BE2C (cell line): ENCODE results near the gene CT45A1. TPM values are rescaled to one million over a fixed set of nuclear protein-coding genes. Genes with fewer than 3 reads are reported as not detected.
"Not testable (repeated sequence)": the region's sequence is repeated elsewhere in the genome, so short reads cannot be mapped to it uniquely, and the experiment has no call there.

Experiments
- DNase-seq: peaks from one replicate; pipeline ENCODE4 v3.0.0-alpha.2; 2020
- H3K27me3 ChIP-seq: fragments of 250-450 bp; sonication (Bioruptor Pico); 2 replicates; pipeline ENCODE4 v1.5.1; 2020; ENCODE audit warnings: mild to moderate bottlenecking
- H3K36me3 ChIP-seq: fragments of 250-450 bp; sonication (Bioruptor Pico); 2 replicates; pipeline ENCODE4 v1.5.1; 2020; ENCODE audit warnings: mild to moderate bottlenecking
- H3K4me1 ChIP-seq: fragments of 250-450 bp; sonication (Bioruptor Pico); 2 replicates; pipeline ENCODE4 v1.5.1; 2020
- H3K4me3 ChIP-seq: 2 replicates; pipeline ENCODE4 v1.5.1; 2011; ENCODE audit warnings: low read depth, low read length
- H3K9me3 ChIP-seq: fragments of 250-450 bp; sonication (Bioruptor Pico); 2 replicates; pipeline ENCODE4 v1.5.1; 2020
- polyA plus RNA-seq: library from polyadenylated mRNA; unstranded; fragments of >200 nt; gene quantifications from one replicate; pipeline ENCODE4 v1.2.1, GENCODE V29; 2012; ENCODE audit warnings: low read depth, missing spikeins; ENCODE audit not compliant: insufficient read length, insufficient read depth
- TF ChIP-seq, protein P1 (sequence below): IDR thresholded peaks from 2 replicates; pipeline ENCODE4 v1.5.1; 2012; ENCODE audit warnings: mild to moderate bottlenecking, low read depth, low read length

Gene CT45A1
- not detected for polyA plus RNA-seq

DNA sequence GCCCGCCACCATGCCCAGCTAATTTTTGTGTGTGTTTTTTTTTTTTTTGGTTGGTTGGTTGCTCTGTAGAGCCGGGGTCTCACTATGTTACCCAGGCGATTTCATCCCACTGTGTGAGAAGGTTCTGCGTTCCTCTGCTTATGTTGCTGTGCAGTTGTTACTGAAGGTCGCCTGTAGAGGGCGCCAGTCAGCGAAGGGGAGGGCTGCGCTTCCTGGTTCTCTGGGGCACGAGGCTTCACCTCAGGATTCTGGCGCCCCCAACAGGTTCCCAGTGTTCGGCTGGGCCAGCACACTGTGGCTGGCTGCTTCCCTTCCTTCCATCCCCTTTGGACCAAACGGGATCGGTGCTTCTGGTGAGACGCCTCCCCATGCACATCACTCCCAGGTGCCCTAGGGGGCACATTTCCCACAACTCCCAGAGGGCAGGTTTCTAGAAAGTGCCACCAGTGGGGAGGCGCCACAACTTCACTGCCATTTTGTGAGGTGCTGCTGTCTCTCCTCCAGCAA lies at the start of gene CT45A1:
Gene CT45A1 (plus strand): TSS at position 457 of the 507 bp plus-strand sequence. CDS start 5,302 bp downstream, outside the sequence.
- H3K4me1 ChIP-seq, H3K36me3 ChIP-seq, H3K9me3 ChIP-seq, H3K4me3 ChIP-seq, H3K27me3 ChIP-seq: not testable (repeated sequence)
- TF ChIP-seq, protein P1, sequence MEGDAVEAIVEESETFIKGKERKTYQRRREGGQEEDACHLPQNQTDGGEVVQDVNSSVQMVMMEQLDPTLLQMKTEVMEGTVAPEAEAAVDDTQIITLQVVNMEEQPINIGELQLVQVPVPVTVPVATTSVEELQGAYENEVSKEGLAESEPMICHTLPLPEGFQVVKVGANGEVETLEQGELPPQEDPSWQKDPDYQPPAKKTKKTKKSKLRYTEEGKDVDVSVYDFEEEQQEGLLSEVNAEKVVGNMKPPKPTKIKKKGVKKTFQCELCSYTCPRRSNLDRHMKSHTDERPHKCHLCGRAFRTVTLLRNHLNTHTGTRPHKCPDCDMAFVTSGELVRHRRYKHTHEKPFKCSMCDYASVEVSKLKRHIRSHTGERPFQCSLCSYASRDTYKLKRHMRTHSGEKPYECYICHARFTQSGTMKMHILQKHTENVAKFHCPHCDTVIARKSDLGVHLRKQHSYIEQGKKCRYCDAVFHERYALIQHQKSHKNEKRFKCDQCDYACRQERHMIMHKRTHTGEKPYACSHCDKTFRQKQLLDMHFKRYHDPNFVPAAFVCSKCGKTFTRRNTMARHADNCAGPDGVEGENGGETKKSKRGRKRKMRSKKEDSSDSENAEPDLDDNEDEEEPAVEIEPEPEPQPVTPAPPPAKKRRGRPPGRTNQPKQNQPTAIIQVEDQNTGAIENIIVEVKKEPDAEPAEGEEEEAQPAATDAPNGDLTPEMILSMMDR = peak; percentile 34
- peak; percentile 24 for DNase-seq

DNA sequence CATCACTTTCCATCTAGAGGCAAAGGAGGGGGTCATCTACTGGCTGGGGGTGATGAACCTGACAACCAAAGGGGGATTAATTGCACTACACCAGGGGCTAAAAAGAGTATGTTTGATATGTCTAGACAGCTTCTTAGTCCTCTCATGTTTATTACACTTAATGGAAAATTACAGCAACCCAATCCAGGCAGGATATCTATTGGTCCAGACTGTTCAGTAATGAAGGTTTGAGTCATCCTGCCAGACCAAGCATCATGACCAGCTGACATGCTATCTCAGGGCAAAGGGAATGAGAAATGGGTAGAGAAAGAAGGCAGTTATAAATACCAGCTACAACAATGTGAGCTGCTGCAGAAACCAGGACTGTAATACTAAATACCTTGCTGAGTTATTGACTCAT lies 40.5 kb upstream of the CT45A1 start:
- H3K36me3 ChIP-seq, DNase-seq, H3K27me3 ChIP-seq, H3K4me1 ChIP-seq, H3K9me3 ChIP-seq, H3K4me3 ChIP-seq: not testable (repeated sequence)

DNA sequence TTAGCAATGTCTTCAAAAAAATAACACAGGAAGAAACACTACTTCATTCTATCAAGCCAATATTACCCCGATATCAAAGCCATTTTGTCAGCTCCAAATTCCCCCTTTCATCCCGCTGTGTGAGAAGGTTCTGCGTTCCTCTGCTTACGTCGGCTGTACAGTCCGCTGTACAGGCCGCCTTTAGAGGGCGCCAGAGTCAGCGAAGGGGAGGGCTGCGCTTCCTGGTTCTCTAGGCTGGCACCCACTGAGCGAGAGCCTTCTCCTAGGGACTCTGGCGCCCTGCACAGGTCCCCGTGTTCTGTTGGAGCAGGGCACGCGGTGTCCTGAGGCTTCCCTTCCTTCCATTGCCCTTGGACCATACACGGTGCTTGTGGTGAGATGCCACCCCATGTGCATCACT lies 25.3 kb upstream of the CT45A1 start:
- TF ChIP-seq, protein P1 = peak; percentile 52
- Histone ChIP-seq H3K4me3 (no peak overlapping the region), H3K36me3 (no peaks in the 10 kb centered on the region), H3K27me3 (no peaks in the 10 kb centered on the region), H3K9me3 (no peaks in the 10 kb centered on the region), H3K4me1 (no peaks in the 10 kb centered on the region)
- DNase-seq = peak; percentile 34

- H3K4me1 ChIP-seq = no peaks in the 10 kb centered on the region
- H3K27me3 ChIP-seq = no peaks in the 10 kb centered on the region
- no peaks in the 10 kb centered on the region for H3K36me3 ChIP-seq
- no peak overlapping the region for H3K4me3 ChIP-seq
- DNase-seq = no peak
- TF ChIP-seq, protein P1 = no peak
- H3K9me3 ChIP-seq = no peaks in the 10 kb centered on the region
Observed at GRCh38 chrX:135695471-135695870, 18.0 kb upstream of the CT45A1 start.

- DNase-seq = no peak
- Histone ChIP-seq H3K4me3 (no peak overlapping the region), H3K27me3 (no peaks in the 10 kb centered on the region), H3K4me1 (no peaks in the 10 kb centered on the region), H3K36me3 (no peaks in the 10 kb centered on the region), H3K9me3 (no peaks in the 10 kb centered on the region)
- TF ChIP-seq, protein P1 = no peak
Observed at GRCh38 chrX:135697601-135698000, 15.8 kb upstream of the CT45A1 start.

GRCh38 chrX:135698924-135699323 lies 14.5 kb upstream of the CT45A1 start:
- TF ChIP-seq, protein P1 = no peak
- Histone ChIP-seq H3K4me1 (no peaks in the 10 kb centered on the region), H3K4me3 (no peak overlapping the region), H3K27me3 (no peaks in the 10 kb centered on the region), H3K9me3 (no peaks in the 10 kb centered on the region), H3K36me3 (no peaks in the 10 kb centered on the region)
- no peak for DNase-seq

DNA sequence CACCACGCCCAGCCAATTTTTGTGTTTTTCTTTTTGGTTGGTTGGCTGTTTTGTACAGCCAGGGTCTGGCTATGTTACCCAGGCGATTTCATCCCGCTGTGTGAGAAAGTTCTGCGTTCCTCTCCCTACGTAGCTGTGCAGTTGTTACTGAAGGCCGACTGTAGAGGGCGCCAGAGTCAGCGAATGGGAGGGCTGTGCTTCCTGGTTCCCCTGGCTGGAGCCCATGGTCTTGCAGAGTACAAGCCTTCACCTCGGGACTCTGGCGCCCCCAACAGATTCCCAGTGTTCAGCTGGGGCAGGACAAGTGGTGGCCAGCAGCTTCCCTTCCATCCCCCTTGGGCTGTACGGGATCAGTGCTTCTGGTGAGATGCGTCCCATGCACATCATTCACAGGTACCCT lies 5.6 kb upstream of the CT45A1 start:
- Histone ChIP-seq H3K36me3 (no peaks in the 10 kb centered on the region), H3K9me3 (no peaks in the 10 kb centered on the region), H3K4me3 (no peak overlapping the region), H3K4me1 (no peaks in the 10 kb centered on the region), H3K27me3 (no peaks in the 10 kb centered on the region)
- TF ChIP-seq, protein P1 = peak; percentile 69
- peak; percentile 69 for DNase-seq
